HEK293 (cell line): ENCODE data around the gene THOP1.

Source experiments
- KLF1 ChIP-seq: fragments of 450-650 bp; formaldehyde crosslinking; IDR thresholded peaks from 2 replicates; pipeline ENCODE4 v1.5.1; 2016; ENCODE audit warnings: missing biosample characterization, missing genetic modification characterization
- TRIM28 ChIP-seq: IDR thresholded peaks from 2 replicates; pipeline ENCODE4 v1.6.1; 2011; ENCODE audit warnings: low read length, control low read depth, borderline replicate concordance
- ZBTB20 ChIP-seq: fragments of 450-650 bp; formaldehyde crosslinking; IDR thresholded peaks from 2 replicates; pipeline ENCODE4 v1.5.1; 2016; ENCODE audit warnings: missing biosample characterization, missing genetic modification characterization
- ZNF10 ChIP-seq: fragments of 450-650 bp; formaldehyde crosslinking; IDR thresholded peaks from 2 replicates; pipeline ENCODE4 v1.5.1; 2017; ENCODE audit warnings: missing biosample characterization, missing genetic modification characterization
- ZNF114 ChIP-seq: fragments of 450-650 bp; formaldehyde crosslinking; IDR thresholded peaks from 2 replicates; pipeline ENCODE4 v1.5.0; 2017; ENCODE audit warnings: missing biosample characterization, missing genetic modification characterization
- ZNF174 ChIP-seq: fragments of 450-650 bp; formaldehyde crosslinking; IDR thresholded peaks from 2 replicates; pipeline ENCODE4 v1.5.0; 2017; ENCODE audit warnings: missing biosample characterization, mild to moderate bottlenecking, missing genetic modification characterization
- ZNF416 ChIP-seq: fragments of 450-650 bp; formaldehyde crosslinking; IDR thresholded peaks from 2 replicates; pipeline ENCODE4 v1.5.1; 2016; ENCODE audit warnings: missing biosample characterization, missing genetic modification characterization
- ZNF529 ChIP-seq: fragments of 450-650 bp; formaldehyde crosslinking; IDR thresholded peaks from 2 replicates; pipeline ENCODE4 v1.5.1; 2017; ENCODE audit warnings: missing genetic modification characterization, missing biosample characterization; ENCODE audit not compliant: insufficient replicate concordance
- ZNF555 ChIP-seq: fragments of 450-650 bp; formaldehyde crosslinking; conservative IDR thresholded peaks from 2 replicates; pipeline ENCODE4 v1.5.1; 2017; ENCODE audit warnings: missing biosample characterization, mild to moderate bottlenecking, missing genetic modification characterization, inconsistent platforms
- ZNF600 ChIP-seq: fragments of 450-650 bp; formaldehyde crosslinking; IDR thresholded peaks from 2 replicates; pipeline ENCODE4 v1.5.1; 2016; ENCODE audit warnings: missing biosample characterization, missing genetic modification characterization
- ZNF777 ChIP-seq: fragments of 450-650 bp; formaldehyde crosslinking; IDR thresholded peaks from 2 replicates; pipeline ENCODE4 v1.5.1; 2017; ENCODE audit warnings: missing biosample characterization, missing genetic modification characterization, borderline replicate concordance
- TF ChIP-seq, protein P1 (sequence below): fragments of 450-650 bp; formaldehyde crosslinking; IDR thresholded peaks from 2 replicates; pipeline ENCODE4 v1.5.1; 2016; ENCODE audit warnings: missing biosample characterization, missing genetic modification characterization

DNA sequence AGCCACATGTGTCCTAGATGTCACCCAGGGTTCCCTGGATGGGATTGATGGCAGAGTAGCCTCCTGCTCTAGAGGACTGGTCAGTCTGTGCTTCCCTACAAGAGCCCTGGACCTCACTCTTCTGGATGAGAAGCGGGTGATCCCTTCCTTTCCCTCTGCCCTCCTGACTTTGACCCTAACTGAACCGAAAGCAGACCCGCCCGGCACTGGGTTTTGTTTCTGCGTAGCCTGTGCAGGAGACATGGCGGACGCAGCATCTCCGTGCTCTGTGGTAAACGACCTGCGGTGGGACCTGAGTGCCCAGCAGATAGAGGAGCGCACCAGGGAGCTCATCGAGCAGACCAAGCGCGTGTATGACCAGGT is 4.9 kb downstream of the THOP1 start:
- TF ChIP-seq ZNF555 (tag by site-specific recombination) (no peak), ZBTB20 (tag by site-specific recombination) (no peak), KLF1 (tag by site-specific recombination) (no peak), ZNF10 (no peak), ZNF174 (tag by site-specific recombination) (no peak), ZNF114 (tag by site-specific recombination) (no peak), ZNF777 (no peak), TRIM28 (no peak), ZNF529 (tag by site-specific recombination) (no peak), ZNF416 (tag by site-specific recombination) (no peak), ZNF600 (tag by site-specific recombination) (no peak)
- TF ChIP-seq, protein P1, sequence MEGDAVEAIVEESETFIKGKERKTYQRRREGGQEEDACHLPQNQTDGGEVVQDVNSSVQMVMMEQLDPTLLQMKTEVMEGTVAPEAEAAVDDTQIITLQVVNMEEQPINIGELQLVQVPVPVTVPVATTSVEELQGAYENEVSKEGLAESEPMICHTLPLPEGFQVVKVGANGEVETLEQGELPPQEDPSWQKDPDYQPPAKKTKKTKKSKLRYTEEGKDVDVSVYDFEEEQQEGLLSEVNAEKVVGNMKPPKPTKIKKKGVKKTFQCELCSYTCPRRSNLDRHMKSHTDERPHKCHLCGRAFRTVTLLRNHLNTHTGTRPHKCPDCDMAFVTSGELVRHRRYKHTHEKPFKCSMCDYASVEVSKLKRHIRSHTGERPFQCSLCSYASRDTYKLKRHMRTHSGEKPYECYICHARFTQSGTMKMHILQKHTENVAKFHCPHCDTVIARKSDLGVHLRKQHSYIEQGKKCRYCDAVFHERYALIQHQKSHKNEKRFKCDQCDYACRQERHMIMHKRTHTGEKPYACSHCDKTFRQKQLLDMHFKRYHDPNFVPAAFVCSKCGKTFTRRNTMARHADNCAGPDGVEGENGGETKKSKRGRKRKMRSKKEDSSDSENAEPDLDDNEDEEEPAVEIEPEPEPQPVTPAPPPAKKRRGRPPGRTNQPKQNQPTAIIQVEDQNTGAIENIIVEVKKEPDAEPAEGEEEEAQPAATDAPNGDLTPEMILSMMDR (tag by site-specific recombination) = no peak
